ENCODE measurements around the gene DUOX1.

DNA sequence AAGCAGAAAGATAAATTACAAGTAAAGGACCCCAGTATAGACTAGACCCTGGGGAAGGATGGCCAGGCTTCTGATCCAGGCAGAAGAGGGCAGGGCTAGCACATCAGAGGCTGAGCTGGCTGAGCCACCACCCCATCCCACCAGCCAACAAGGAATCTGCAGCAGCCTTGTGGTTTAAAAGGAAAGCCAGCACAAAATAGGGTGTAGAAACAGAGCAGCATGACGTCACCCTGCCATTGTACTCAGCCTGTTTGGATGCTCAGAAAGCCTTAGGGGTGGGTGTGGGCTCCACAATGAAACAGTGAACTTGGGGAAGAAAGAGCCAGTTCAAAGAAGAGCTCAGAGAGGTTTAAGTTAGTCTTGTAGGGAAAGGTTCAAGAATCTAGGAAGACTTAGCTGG lies 28.2 kb downstream of the DUOX1 start:
- no peak for TF ChIP-seq EZH2 (IDR thresholded peaks at IDR 0.05; ENCODE audit: insufficient read depth, poor library complexity, severe bottlenecking)
- no peak for TF ChIP-seq EZH2phosphoT487 (IDR thresholded peaks at IDR 0.05; ENCODE audit: insufficient read depth, low read depth)

All from GM23248 (cell line).